Measurements from ENCODE around the gene ZMYND11. TPM values are rescaled to one million over a fixed set of nuclear protein-coding genes. Genes with fewer than 3 reads are reported as not detected.

ZMYND11 gene
- total RNA-seq, 1 experiment from 2014 or later = 40.3 TPM

DNA sequence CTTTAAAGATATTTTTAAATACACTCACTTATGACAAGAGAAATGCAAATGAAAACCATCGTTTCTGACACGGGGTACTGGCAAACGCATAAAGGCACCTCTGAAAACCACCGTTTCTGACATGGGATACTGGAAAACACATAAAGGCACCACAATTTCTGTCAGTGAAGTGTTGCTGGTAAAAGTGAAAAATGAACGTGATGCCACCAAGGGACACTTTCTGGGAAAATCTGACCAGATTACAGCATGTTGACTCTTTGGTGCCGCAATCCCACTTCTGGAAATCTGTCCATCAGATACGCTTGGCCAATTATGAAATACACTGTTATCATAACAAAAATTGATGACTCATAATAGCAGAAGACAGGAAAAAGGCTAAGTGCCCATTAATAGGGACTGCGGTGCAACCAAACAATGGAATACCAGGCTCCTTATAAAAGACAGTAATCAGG, 131.7 kb downstream of the ZMYND11 start:
- TF ChIP-seq, protein P1, sequence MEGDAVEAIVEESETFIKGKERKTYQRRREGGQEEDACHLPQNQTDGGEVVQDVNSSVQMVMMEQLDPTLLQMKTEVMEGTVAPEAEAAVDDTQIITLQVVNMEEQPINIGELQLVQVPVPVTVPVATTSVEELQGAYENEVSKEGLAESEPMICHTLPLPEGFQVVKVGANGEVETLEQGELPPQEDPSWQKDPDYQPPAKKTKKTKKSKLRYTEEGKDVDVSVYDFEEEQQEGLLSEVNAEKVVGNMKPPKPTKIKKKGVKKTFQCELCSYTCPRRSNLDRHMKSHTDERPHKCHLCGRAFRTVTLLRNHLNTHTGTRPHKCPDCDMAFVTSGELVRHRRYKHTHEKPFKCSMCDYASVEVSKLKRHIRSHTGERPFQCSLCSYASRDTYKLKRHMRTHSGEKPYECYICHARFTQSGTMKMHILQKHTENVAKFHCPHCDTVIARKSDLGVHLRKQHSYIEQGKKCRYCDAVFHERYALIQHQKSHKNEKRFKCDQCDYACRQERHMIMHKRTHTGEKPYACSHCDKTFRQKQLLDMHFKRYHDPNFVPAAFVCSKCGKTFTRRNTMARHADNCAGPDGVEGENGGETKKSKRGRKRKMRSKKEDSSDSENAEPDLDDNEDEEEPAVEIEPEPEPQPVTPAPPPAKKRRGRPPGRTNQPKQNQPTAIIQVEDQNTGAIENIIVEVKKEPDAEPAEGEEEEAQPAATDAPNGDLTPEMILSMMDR (IDR thresholded peaks at IDR 0.05; ENCODE audit: unreplicated experiment) = no peak
- no peak overlapping the region for H3K4me3 Mint-ChIP-seq (ENCODE audit: low read depth, unreplicated experiment)
- peaks cover 9% of the 10 kb centered on the region for H3K36me3 Mint-ChIP-seq (ENCODE audit: insufficient read depth, unreplicated experiment)
- peaks cover 29% of the 10 kb centered on the region for H3K4me1 Mint-ChIP-seq (ENCODE audit: low read depth, unreplicated experiment)
- intact Hi-C loops (cut with micrococcal nuclease; ENCODE audit: unreplicated experiment) = no loop called here
- H3K27me3 Mint-ChIP-seq (ENCODE audit: unreplicated experiment) = no peaks in the 10 kb centered on the region
- no TSS peak for BruUV-seq (replicated peaks)
- CTCF ChIA-PET = no interaction called here
- no peak for DNase-seq
- H3K27ac Mint-ChIP-seq (ENCODE audit: unreplicated experiment) = no peak overlapping the region
- H3K9me3 Mint-ChIP-seq (ENCODE audit: low read depth, unreplicated experiment) = peaks cover 2% of the 10 kb centered on the region

DNA sequence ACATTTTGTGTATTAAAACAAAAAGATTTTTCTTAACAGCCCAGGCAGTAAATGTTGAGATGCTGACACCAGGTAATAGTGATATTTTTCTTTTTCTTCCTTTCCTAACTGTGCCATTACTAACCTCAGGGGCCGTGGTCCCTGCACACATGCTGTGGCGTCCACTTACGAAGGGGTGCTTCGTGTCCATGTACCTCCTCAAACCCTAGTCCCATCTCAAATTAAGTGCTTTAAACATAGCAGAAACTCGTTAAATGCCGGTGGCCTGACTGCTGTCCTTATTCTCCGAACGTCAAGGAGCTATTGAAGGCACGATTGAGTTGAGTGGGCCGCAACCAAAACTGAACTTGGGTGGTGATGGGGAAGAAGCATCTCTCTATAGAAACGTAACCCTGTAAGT, 132.4 kb downstream of the ZMYND11 start:
- H3K9me3 Mint-ChIP-seq (ENCODE audit: low read depth, unreplicated experiment) = peaks cover 2% of the 10 kb centered on the region
- CTCF ChIA-PET = no interaction called here

DNA sequence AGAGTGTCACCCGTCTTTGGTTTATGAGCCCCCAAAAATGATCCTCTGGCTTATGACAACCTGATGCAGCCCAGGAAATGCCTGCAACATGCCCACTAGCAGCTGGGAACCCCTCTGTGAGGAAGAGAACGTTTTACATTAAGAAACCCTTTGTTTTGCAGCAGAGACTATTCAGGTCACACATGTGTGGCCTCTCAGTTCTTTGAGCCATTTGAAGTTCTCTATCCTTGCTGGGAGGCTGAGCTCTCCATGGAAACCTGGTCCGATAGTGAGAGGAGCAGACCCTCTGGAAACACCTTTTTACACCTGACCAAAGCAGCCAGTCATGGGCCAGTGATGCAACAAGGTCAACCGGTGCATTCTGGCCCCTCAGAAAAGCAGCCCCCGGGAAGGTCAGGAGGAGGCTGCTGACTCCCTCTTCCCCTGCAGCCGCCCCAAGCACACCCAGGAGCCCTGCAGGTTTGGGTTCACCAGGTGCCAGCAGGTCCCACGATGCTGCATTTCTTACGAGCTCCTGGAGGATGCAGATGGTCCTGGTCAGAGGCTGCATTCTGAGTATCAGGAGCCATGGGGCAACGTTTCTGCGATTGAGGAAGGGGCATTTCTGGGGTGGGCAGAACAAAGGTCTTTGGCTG, 134.3 kb downstream of the ZMYND11 start:
- no peak overlapping the region for H3K4me3 Mint-ChIP-seq (ENCODE audit: low read depth, unreplicated experiment)
- no peaks in the 10 kb centered on the region for H3K27me3 Mint-ChIP-seq (ENCODE audit: unreplicated experiment)
- BruUV-seq (replicated peaks) = no TSS peak
- TF ChIP-seq, protein P1 (IDR thresholded peaks at IDR 0.05; ENCODE audit: unreplicated experiment) = no peak
- no peak overlapping the region for H3K27ac Mint-ChIP-seq (ENCODE audit: unreplicated experiment)
- no peak for DNase-seq
- intact Hi-C loops (cut with micrococcal nuclease; ENCODE audit: unreplicated experiment) = no loop called here
- H3K36me3 Mint-ChIP-seq (ENCODE audit: insufficient read depth, unreplicated experiment) = peaks cover 4% of the 10 kb centered on the region
- H3K9me3 Mint-ChIP-seq (ENCODE audit: low read depth, unreplicated experiment) = no peaks in the 10 kb centered on the region
- CTCF ChIA-PET = no interaction called here
- peaks cover 11% of the 10 kb centered on the region for H3K4me1 Mint-ChIP-seq (ENCODE audit: low read depth, unreplicated experiment)

More for the DNA sequence above, 132.4 kb downstream of the ZMYND11 start:
- H3K27me3 Mint-ChIP-seq (ENCODE audit: unreplicated experiment) = no peaks in the 10 kb centered on the region
- TF ChIP-seq, protein P1 (IDR thresholded peaks at IDR 0.05; ENCODE audit: unreplicated experiment) = no peak
- H3K36me3 Mint-ChIP-seq (ENCODE audit: insufficient read depth, unreplicated experiment) = peaks cover 8% of the 10 kb centered on the region
- intact Hi-C loops (cut with micrococcal nuclease; ENCODE audit: unreplicated experiment) = no loop called here
- H3K27ac Mint-ChIP-seq (ENCODE audit: unreplicated experiment) = no peak overlapping the region
- H3K4me3 Mint-ChIP-seq (ENCODE audit: low read depth, unreplicated experiment) = no peak overlapping the region
- no TSS peak for BruUV-seq (replicated peaks)
- H3K4me1 Mint-ChIP-seq (ENCODE audit: low read depth, unreplicated experiment) = peaks cover 27% of the 10 kb centered on the region
- no peak for DNase-seq

DNA sequence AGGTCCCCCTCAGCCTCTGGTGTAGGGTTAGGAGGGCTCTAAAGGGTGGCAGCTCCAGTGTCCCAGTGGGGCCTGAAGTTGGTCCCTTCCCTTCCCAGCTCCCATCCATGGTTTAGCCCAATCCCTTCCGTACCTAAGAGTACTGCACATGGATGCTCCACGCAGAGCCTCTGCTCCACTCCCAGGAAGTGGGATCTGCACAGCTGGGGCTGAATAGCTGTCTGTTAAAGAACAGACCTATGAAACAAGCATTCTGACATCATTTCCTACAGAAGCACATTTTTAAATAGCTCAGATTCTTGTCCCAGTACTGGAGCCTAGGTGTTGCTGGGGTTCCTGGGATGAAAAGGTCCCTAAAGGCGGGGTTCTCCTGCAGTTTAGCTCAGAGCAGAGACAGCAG, 135.9 kb downstream of the ZMYND11 start:
- peaks cover 11% of the 10 kb centered on the region for H3K4me1 Mint-ChIP-seq (ENCODE audit: low read depth, unreplicated experiment)
- TF ChIP-seq, protein P1 (IDR thresholded peaks at IDR 0.05; ENCODE audit: unreplicated experiment) = no peak
- H3K36me3 Mint-ChIP-seq (ENCODE audit: insufficient read depth, unreplicated experiment) = peaks cover 4% of the 10 kb centered on the region
- no TSS peak for BruUV-seq (replicated peaks)
- H3K27ac Mint-ChIP-seq (ENCODE audit: unreplicated experiment) = no peak overlapping the region
- intact Hi-C loops (cut with micrococcal nuclease; ENCODE audit: unreplicated experiment) = no loop called here
- no peak for DNase-seq
- CTCF ChIA-PET = no interaction called here
- no peaks in the 10 kb centered on the region for H3K9me3 Mint-ChIP-seq (ENCODE audit: low read depth, unreplicated experiment)
- no peak overlapping the region for H3K4me3 Mint-ChIP-seq (ENCODE audit: low read depth, unreplicated experiment)
- H3K27me3 Mint-ChIP-seq (ENCODE audit: unreplicated experiment) = no peaks in the 10 kb centered on the region

All from Calu3 (cell line).